ENCODE measurements around the gene RNU5D-1.
"Not testable (repeated sequence)": the region's sequence is repeated elsewhere in the genome, so short reads cannot be mapped to it uniquely, and the experiment has no call there.

RNU5D-1 gene

DNA sequence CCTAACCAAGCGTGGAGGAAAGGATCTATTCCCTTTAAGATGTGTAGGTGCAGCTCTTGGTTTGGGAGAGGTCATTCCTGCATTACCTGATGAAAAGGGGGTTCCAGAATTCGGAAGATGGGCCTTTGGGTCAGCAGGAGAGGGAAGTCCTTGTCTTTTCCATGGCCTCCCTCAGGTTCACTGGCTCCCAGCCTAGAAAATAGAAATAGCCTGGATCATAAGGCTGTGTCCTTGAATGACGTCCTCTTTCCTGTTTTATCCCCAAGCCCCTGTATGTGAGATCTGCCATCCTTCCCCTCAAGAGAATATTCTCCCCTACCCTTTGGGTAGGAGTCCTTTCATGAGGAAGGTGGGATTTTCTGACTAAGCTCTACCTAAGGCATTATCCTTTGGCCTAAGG is 29.9 kb upstream of the RNU5D-1 start:
- no peak for TF ChIP-seq SPI1 (IDR thresholded peaks at IDR 0.05; ENCODE audit: low read depth, low read length)
- no peak for TF ChIP-seq POLR2A (IDR thresholded peaks at IDR 0.05; ENCODE audit: low read depth, low read length)
- no peak for TF ChIP-seq PAX5 (IDR thresholded peaks at IDR 0.05; ENCODE audit: insufficient read depth, low read length, severe bottlenecking)
- no peak for TF ChIP-seq POU2F2 (IDR thresholded peaks at IDR 0.05; ENCODE audit: low read depth, low read length)
- no peak for TF ChIP-seq POLR2AphosphoS5 (IDR thresholded peaks at IDR 0.05; ENCODE audit: low read depth, low read length)
- no peak for TF ChIP-seq TAF1 (IDR thresholded peaks at IDR 0.05; ENCODE audit: low read depth, low read length)
- FAIRE-seq = no peak
- no peak for DNase-seq (ENCODE audit: insufficient read length, low spot score)

DNA sequence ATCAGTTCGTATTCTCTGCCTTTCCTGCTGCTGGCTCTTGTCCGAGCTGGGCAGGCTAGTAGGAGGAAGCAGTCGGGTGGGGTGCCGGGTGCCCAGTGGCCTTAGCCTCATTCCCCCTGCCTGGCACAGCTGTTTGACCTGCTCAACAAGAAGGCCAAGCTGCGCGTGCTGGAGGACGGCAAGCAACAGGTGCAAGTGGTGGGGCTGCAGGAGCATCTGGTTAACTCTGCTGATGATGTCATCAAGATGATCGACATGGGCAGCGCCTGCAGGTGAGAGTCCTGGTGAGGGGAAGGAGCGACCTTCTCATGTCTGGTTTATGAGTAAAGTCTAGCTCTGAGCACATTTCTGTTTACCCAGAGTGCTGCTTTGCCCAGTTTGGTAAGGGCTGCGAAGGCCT is 28.1 kb upstream of the RNU5D-1 start:
- DNase-seq (ENCODE audit: insufficient read length, low spot score) (no peak), FAIRE-seq (no peak)
- TF ChIP-seq POU2F2 (IDR thresholded peaks at IDR 0.05; ENCODE audit: low read depth, low read length) = no peak
- TF ChIP-seq SPI1 (IDR thresholded peaks at IDR 0.05; ENCODE audit: low read depth, low read length) = no peak
- TF ChIP-seq TAF1 (IDR thresholded peaks at IDR 0.05; ENCODE audit: low read depth, low read length) = no peak
- TF ChIP-seq POLR2AphosphoS5 (IDR thresholded peaks at IDR 0.05; ENCODE audit: low read depth, low read length) = no peak
- no peak for TF ChIP-seq PAX5 (IDR thresholded peaks at IDR 0.05; ENCODE audit: insufficient read depth, low read length, severe bottlenecking)
- no peak for TF ChIP-seq POLR2A (IDR thresholded peaks at IDR 0.05; ENCODE audit: low read depth, low read length)

DNA sequence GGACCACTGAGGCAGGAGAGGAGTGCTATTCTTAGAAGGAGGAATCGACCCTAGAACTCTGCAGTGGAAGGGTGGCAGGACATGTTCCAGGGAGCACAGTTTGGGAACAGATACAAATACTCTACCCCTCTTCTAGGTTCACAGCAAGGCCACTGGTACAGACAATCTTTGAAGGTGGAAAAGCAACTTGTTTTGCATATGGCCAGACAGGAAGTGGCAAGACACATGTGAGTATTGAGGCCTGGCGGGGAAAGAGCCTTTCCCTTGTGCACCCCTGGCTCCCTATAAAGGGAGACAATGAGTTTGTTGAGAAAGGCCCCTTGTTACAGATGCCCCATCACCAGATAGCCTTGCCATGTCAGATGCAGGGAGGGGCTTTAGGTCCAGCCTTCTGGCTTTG is 26.4 kb upstream of the RNU5D-1 start:
- TF ChIP-seq TAF1 (IDR thresholded peaks at IDR 0.05; ENCODE audit: low read depth, low read length) (0 out of 2 replicates have a peak, but pooled peaks have one; percentile 18), SPI1 (IDR thresholded peaks at IDR 0.05; ENCODE audit: low read depth, low read length) (peak; percentile 60), POU2F2 (IDR thresholded peaks at IDR 0.05; ENCODE audit: low read depth, low read length) (peak; percentile 73), POLR2A (IDR thresholded peaks at IDR 0.05; ENCODE audit: low read depth, low read length) (no peak)
- no peak for DNase-seq (ENCODE audit: insufficient read length, low spot score)
- FAIRE-seq = peak; percentile 89

DNA sequence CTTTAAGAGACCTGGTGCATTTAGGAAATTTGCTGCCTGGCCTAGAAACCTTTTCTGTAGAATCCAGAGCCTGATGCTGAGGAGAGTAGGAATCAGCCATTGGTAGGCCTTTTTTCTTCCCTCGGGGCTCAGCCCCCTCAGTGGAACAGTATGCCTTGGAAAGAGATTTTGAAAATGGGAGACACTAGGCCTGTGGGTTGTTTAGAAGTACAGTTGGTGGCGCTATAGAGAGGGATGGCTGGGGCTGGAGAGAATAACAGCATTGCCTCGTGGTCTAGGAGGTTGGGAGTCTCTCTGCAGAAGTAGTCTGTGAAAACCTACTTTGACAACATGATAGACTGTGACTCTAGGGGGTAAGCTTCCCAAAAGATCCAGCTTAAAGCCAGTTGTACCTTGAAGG is 16.9 kb upstream of the RNU5D-1 start:
- no peak for FAIRE-seq
- DNase-seq (ENCODE audit: insufficient read length, low spot score) = no peak
- TF ChIP-seq POU2F2 (IDR thresholded peaks at IDR 0.05; ENCODE audit: low read depth, low read length) = no peak
- no peak for TF ChIP-seq TAF1 (IDR thresholded peaks at IDR 0.05; ENCODE audit: low read depth, low read length)
- no peak for TF ChIP-seq PAX5 (IDR thresholded peaks at IDR 0.05; ENCODE audit: insufficient read depth, low read length, severe bottlenecking)
- no peak for TF ChIP-seq POLR2AphosphoS5 (IDR thresholded peaks at IDR 0.05; ENCODE audit: low read depth, low read length)

DNA sequence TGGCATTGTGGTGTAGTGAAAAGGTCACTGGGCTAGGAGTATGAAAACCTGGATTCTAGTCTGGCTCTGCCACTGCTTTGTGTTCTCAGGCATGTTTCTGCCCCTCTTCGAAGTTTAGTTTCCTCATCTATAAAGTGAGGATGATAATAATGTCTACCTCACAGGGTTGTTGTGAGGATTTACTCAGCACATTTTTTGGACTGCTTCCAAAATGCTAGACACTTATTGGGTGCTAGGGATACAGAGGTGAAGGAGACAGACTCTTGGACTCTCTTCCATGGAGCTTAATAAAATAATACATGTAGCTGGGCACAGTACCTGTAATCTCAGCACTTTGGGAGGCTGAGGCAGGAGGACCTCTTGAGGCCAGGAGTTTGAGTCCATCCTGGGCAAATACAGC is 12.2 kb upstream of the RNU5D-1 start:
- TF ChIP-seq POLR2AphosphoS5 (IDR thresholded peaks at IDR 0.05; ENCODE audit: low read depth, low read length) (no peak), POU2F2 (IDR thresholded peaks at IDR 0.05; ENCODE audit: low read depth, low read length) (no peak), POLR2A (IDR thresholded peaks at IDR 0.05; ENCODE audit: low read depth, low read length) (no peak), TAF1 (IDR thresholded peaks at IDR 0.05; ENCODE audit: low read depth, low read length) (no peak), PAX5 (IDR thresholded peaks at IDR 0.05; ENCODE audit: insufficient read depth, low read length, severe bottlenecking) (no peak), SPI1 (IDR thresholded peaks at IDR 0.05; ENCODE audit: low read depth, low read length) (no peak)
- DNase-seq (ENCODE audit: insufficient read length, low spot score) = no peak
- FAIRE-seq = no peak

DNA sequence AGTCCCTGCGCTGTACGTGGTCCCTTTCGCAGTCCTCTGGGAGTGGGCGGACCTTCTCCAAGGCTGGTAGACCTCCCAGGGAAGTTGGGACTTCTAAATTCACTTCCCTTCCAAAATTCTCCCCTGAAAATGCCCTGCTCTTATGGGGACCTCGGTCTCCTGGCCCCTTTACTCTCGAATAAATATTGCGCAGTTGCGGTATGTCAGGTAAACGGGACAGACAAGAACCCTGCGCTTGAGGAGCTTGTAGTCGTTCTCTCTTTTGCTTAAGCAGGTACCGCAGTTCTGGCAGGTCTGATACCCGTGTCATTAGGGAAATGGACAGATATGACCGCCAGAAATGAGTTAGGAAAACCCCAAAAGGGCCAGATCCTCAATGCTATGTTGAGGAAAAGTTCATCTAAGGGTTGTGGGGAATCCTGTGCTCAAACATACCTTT is 9.2 kb upstream of the RNU5D-1 start:
- no peak for FAIRE-seq

DNA sequence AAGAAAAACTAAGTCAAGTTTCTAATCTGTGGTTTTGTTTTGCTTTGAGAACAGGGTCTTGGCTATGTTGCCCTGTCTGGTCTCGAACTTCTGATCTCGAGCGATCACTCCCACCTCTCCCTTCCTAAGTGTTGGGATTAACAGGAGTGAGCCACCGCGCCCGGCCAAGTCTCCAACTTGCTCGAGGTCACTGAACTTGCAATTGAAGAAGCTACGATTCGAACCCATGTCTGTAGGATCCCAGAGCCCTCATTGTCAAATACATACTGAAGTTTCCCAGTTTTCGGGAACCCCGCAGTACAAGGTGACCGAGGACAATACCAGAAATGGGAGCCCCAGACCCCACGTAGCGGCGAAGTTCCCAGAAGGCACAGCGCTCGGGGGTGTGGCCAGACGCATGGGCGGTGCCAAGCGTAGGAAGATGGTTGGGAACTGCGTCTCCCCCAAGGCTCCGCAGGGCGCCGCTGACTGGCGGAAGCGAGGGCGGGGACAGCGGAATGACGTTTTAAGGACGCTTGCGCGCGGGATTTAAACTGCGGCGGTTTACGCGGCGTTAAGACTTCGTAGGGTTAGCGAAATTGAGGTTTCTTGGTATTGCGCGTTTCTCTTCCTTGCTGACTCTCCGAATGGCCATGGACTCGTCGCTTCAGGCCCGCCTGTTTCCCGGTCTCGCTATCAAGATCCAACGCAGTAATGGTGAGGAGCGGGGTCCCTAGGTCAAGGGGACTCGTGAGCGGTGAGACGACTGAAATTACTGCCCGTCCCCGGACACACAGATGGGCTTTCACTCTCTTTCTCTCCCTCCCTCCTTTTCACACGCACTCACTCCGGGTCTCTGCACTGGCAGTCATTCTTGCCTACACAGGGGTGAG is 8.6 kb upstream of the RNU5D-1 start, which contains the start of gene KIF2C:
KIF2C (plus strand) TSS at position 531 of the 872 bp plus-strand sequence; CDS start at position 627, 96 bp downstream.
- FAIRE-seq (peak; percentile 98), DNase-seq (ENCODE audit: insufficient read length, low spot score) (peak; percentile 94)
- peak; percentile 90 for TF ChIP-seq POLR2A (IDR thresholded peaks at IDR 0.05; ENCODE audit: low read depth, low read length)
- TF ChIP-seq POLR2AphosphoS5 (IDR thresholded peaks at IDR 0.05; ENCODE audit: low read depth, low read length) = peak; percentile 92
- peak; percentile 65 for TF ChIP-seq TAF1 (IDR thresholded peaks at IDR 0.05; ENCODE audit: low read depth, low read length)
- no peak for TF ChIP-seq POU2F2 (IDR thresholded peaks at IDR 0.05; ENCODE audit: low read depth, low read length)

More for the DNA sequence above, 9.2 kb upstream of the RNU5D-1 start:
- TF ChIP-seq POU2F2 (IDR thresholded peaks at IDR 0.05; ENCODE audit: low read depth, low read length) (no peak), PAX5 (IDR thresholded peaks at IDR 0.05; ENCODE audit: insufficient read depth, low read length, severe bottlenecking) (no peak)
- DNase-seq (ENCODE audit: insufficient read length, low spot score) = no peak

DNA sequence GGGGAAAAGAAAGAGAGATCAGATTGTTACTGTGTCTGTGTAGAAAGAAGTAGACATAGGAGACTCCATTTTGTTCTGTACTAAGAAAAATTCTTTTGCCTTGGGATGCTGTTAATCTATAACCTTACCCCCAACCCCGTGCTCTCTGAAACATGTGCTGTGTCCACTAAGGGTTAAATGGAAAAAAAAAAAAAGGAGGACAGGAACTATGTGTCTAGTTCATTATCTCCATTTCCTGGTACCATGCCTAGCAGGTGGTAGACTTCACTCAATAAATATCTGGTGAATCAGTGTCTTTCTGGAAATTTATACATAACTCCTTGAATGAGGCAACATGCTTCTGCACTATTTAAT is 8.0 kb upstream of the RNU5D-1 start:
- DNase-seq (ENCODE audit: insufficient read length, low spot score); FAIRE-seq: not testable (repeated sequence)

DNA sequence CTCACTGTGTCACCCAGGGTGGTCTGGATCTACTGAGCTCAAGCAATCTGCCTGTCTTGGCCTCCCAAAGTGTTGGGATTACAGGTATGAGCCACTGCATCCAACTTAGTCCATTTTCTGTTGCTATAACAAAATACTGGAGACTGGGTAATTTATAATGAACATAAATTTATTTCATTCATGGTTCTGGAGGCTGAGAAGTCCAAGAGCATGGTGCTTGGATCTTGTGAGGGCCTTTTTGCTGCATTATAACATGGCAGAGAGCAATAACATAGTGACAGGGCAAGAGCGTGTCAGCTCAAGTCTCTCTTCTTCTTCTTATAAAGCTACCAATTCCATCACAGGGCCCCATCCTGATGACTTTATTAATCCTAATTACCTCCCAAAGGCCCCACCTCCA is 5.0 kb upstream of the RNU5D-1 start:
- TF ChIP-seq POLR2A (IDR thresholded peaks at IDR 0.05; ENCODE audit: low read depth, low read length) (no peak), SPI1 (IDR thresholded peaks at IDR 0.05; ENCODE audit: low read depth, low read length) (no peak), TAF1 (IDR thresholded peaks at IDR 0.05; ENCODE audit: low read depth, low read length) (no peak), PAX5 (IDR thresholded peaks at IDR 0.05; ENCODE audit: insufficient read depth, low read length, severe bottlenecking) (no peak), POLR2AphosphoS5 (IDR thresholded peaks at IDR 0.05; ENCODE audit: low read depth, low read length) (no peak), POU2F2 (IDR thresholded peaks at IDR 0.05; ENCODE audit: low read depth, low read length) (no peak)
- FAIRE-seq (no peak), DNase-seq (ENCODE audit: insufficient read length, low spot score) (no peak)

DNA sequence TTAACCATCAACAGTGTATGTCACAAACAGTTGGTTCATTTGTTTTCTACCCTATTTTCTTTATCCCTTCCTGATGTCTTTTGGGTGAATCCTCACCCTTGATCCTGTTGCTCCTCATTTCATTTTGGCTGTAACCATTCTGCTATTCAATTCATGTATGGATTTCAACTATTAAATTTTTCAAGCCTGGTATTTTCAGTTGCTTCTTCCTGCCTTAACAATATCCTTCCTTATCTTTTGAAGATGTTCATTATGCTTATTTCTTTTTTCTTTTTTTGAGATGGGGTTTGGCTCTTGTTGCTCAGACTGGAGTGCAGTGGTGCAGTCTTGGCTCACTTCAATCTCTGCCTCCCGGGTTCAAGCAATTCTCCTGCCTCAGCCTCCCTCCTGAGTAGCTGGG is 2.8 kb upstream of the RNU5D-1 start:
- DNase-seq (ENCODE audit: insufficient read length, low spot score) (no peak), FAIRE-seq (no peak)
- TF ChIP-seq POU2F2 (IDR thresholded peaks at IDR 0.05; ENCODE audit: low read depth, low read length) = no peak
- no peak for TF ChIP-seq PAX5 (IDR thresholded peaks at IDR 0.05; ENCODE audit: insufficient read depth, low read length, severe bottlenecking)
- no peak for TF ChIP-seq POLR2A (IDR thresholded peaks at IDR 0.05; ENCODE audit: low read depth, low read length)
- TF ChIP-seq SPI1 (IDR thresholded peaks at IDR 0.05; ENCODE audit: low read depth, low read length) = no peak
- no peak for TF ChIP-seq POLR2AphosphoS5 (IDR thresholded peaks at IDR 0.05; ENCODE audit: low read depth, low read length)
- no peak for TF ChIP-seq TAF1 (IDR thresholded peaks at IDR 0.05; ENCODE audit: low read depth, low read length)
